Thyroid gland (tissue), 4 donors: Measurements from ENCODE around the gene AATF.

ENCODE experiments used
- POLR2A ChIP-seq, 2 donors: fragments of 450-650 bp; IDR thresholded peaks; one replicate each; pipeline ENCODE4 v1.6.1; 2017; ENCODE audit warnings: antibody characterized with exemption in 2 of 2, mild to moderate bottlenecking in 2 of 2, moderate library complexity in 1 of 2
- TF ChIP-seq, protein P1 (sequence below), 6 experiments: fragments of 200-600 bp in 3 of 6; fragments of 450-650 bp in 3 of 6; sonication (generic) in 3 of 6; IDR thresholded peaks; one replicate each; pipeline ENCODE4 v1.5.1; 2016 to 2019; ENCODE audit warnings: antibody characterized with exemption in 6 of 6, mild to moderate bottlenecking in 2 of 6, inconsistent platforms in 1 of 6, moderate library complexity in 1 of 6

DNA sequence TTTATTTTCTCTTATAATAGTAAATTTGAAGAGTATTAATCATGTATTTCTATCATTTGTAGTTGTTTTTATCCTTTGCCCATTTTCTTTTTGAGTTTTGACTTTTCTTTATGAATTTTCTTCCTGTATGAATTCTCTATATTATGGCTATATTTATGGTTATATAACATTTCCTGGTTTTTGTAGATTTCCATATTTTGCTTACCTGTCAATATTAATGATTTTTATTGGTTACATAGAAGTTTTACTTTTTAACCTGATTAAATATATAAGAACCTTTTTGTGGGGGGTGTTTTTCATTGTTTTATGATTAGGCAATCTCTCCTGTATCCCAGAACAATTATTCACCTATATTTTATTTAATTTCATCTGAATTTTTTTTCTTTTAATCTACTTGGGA, 93.2 kb downstream of the AATF start:
- no peak for TF ChIP-seq POLR2A (IDR thresholded peaks at IDR 0.05)
- TF ChIP-seq, protein P1, sequence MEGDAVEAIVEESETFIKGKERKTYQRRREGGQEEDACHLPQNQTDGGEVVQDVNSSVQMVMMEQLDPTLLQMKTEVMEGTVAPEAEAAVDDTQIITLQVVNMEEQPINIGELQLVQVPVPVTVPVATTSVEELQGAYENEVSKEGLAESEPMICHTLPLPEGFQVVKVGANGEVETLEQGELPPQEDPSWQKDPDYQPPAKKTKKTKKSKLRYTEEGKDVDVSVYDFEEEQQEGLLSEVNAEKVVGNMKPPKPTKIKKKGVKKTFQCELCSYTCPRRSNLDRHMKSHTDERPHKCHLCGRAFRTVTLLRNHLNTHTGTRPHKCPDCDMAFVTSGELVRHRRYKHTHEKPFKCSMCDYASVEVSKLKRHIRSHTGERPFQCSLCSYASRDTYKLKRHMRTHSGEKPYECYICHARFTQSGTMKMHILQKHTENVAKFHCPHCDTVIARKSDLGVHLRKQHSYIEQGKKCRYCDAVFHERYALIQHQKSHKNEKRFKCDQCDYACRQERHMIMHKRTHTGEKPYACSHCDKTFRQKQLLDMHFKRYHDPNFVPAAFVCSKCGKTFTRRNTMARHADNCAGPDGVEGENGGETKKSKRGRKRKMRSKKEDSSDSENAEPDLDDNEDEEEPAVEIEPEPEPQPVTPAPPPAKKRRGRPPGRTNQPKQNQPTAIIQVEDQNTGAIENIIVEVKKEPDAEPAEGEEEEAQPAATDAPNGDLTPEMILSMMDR (IDR thresholded peaks at IDR 0.05): no peak
